Astrocyte of the cerebellum (primary cell): ENCODE measurements around the gene SEC22C.
"Not testable (repeated sequence)": the region's sequence is repeated elsewhere in the genome, so short reads cannot be mapped to it uniquely, and the experiment has no call there.

Experiments used
- DNase-seq: peaks from one replicate; pipeline ENCODE4 v3.0.0-alpha.2; 2011; ENCODE audit warnings: low read depth
- H3K4me3 ChIP-seq: 2 replicates; pipeline ENCODE4 v1.5.1; 2011; ENCODE audit warnings: mild to moderate bottlenecking, low read depth, low read length, moderate library complexity
- in situ Hi-C: cut with HindIII; loops from 2 replicates; pipeline ENCODE4 v1.10.0; 2017; ENCODE audit warnings: low sequenced_read_pairs
- TF ChIP-seq, protein P1 (sequence below): IDR thresholded peaks from 2 replicates; pipeline ENCODE4 v1.5.1; 2012; ENCODE audit warnings: low read length, low read depth, moderate library complexity, mild to moderate bottlenecking; ENCODE audit errors: missing control alignments

SEC22C gene

GRCh38 chr3:42605546-42606173 lies 23.9 kb upstream of the SEC22C start:
- H3K4me3 ChIP-seq = no peak overlapping the region
- TF ChIP-seq, protein P1, sequence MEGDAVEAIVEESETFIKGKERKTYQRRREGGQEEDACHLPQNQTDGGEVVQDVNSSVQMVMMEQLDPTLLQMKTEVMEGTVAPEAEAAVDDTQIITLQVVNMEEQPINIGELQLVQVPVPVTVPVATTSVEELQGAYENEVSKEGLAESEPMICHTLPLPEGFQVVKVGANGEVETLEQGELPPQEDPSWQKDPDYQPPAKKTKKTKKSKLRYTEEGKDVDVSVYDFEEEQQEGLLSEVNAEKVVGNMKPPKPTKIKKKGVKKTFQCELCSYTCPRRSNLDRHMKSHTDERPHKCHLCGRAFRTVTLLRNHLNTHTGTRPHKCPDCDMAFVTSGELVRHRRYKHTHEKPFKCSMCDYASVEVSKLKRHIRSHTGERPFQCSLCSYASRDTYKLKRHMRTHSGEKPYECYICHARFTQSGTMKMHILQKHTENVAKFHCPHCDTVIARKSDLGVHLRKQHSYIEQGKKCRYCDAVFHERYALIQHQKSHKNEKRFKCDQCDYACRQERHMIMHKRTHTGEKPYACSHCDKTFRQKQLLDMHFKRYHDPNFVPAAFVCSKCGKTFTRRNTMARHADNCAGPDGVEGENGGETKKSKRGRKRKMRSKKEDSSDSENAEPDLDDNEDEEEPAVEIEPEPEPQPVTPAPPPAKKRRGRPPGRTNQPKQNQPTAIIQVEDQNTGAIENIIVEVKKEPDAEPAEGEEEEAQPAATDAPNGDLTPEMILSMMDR = no peak
- no peak for DNase-seq
- in situ Hi-C loops = no loop called here

- in situ Hi-C loops = no loop called here
- DNase-seq = no peak
- TF ChIP-seq, protein P1 = no peak
- no peak overlapping the region for H3K4me3 ChIP-seq
Measured at GRCh38 chr3:42602961-42603360, 21.2 kb upstream of the SEC22C start.

- DNase-seq = no peak
- TF ChIP-seq, protein P1 = peak; percentile 12
- in situ Hi-C loops = no loop called here
- peak overlapping the region; percentile 83 for H3K4me3 ChIP-seq
Measured at GRCh38 chr3:42601896-42602581, 20.3 kb upstream of the SEC22C start.

GRCh38 chr3:42600958-42601675 lies 19.4 kb upstream of the SEC22C start:
- peak; percentile 20 for DNase-seq
- in situ Hi-C loops = no loop called here

GRCh38 chr3:42600111-42600957 lies 18.6 kb upstream of the SEC22C start, which contains the start of gene NKTR:
TSS of gene NKTR (plus strand) at chr3:42600686. CDS start at chr3:42601007, 321 bp downstream.
- in situ Hi-C loops = no loop called here
- DNase-seq = peak; percentile 98
- TF ChIP-seq, protein P1 = no peak
- peak within 1 kb of the TSS; percentile 83 for H3K4me3 ChIP-seq

More at GRCh38 chr3:42600958-42601675, 19.4 kb upstream of the SEC22C start:
- peak overlapping the region; percentile 83 for H3K4me3 ChIP-seq
- TF ChIP-seq, protein P1 = no peak

GRCh38 chr3:42597098-42597497 lies 15.3 kb upstream of the SEC22C start:
- H3K4me3 ChIP-seq, in situ Hi-C loops, DNase-seq: not testable (repeated sequence)
